Measurements from ENCODE around the gene SEC14L2. TPM values are rescaled to one million over a fixed set of nuclear protein-coding genes. Genes with fewer than 3 reads are reported as not detected.

Gene SEC14L2
- total and polyA plus RNA-seq, 4 donors: 6.5 to 110 (median 49.6) TPM

DNA sequence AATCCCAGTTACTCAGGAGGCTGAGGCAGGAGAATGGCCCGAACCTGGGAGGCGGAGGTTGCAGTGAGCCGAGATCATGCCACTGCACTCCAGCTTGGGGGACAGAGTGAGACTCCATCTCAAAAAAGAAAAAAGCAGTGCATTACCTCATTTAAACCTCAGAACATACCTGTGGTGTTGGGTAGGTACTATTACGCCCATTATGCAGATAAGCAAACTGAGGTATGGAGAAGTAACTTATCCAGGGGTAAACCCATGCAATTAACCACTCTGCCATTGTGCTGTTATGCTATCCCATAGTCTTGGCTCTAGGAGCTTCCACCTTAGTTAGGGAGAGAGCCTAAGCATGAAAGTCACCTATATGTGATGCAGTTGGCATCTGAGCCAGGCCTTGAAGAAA, 77.3 kb downstream of the SEC14L2 start:
- H3K27me3 ChIP-seq (ENCODE audit: control insufficient read depth in 4 of 4, insufficient read depth in 4 of 4, low read length in 3 of 4): no peaks in the 10 kb centered on the region

More for the DNA sequence above, 77.3 kb downstream of the SEC14L2 start:
- no peak overlapping the region for H3K27ac ChIP-seq (ENCODE audit: low read depth in 1 of 2, low read length in 2 of 2)
- no peak for TF ChIP-seq EGR1 (IDR thresholded peaks at IDR 0.05; ENCODE audit: low read depth in 2 of 2)
- TF ChIP-seq YY1 (IDR thresholded peaks at IDR 0.05): no peak
- TF ChIP-seq TAF1 (conservative IDR thresholded peaks at IDR 0.05): no peak
- no peak for TF ChIP-seq NR2F2 (IDR thresholded peaks at IDR 0.05)
- TF ChIP-seq, protein P1, sequence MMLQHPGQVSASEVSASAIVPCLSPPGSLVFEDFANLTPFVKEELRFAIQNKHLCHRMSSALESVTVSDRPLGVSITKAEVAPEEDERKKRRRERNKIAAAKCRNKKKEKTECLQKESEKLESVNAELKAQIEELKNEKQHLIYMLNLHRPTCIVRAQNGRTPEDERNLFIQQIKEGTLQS (IDR thresholded peaks at IDR 0.05): no peak
- no peak for TF ChIP-seq RXRA (IDR thresholded peaks at IDR 0.05)
- TF ChIP-seq GABPA (IDR thresholded peaks at IDR 0.05 in 1 of 2, conservative IDR thresholded peaks at IDR 0.05 in 1 of 2): no peak
- no peak for TF ChIP-seq FOXA2 (IDR thresholded peaks at IDR 0.05)
- TF ChIP-seq HNF4G (IDR thresholded peaks at IDR 0.05): no peak
- TF ChIP-seq JUND (IDR thresholded peaks at IDR 0.05): no peak
- TF ChIP-seq, protein P2, sequence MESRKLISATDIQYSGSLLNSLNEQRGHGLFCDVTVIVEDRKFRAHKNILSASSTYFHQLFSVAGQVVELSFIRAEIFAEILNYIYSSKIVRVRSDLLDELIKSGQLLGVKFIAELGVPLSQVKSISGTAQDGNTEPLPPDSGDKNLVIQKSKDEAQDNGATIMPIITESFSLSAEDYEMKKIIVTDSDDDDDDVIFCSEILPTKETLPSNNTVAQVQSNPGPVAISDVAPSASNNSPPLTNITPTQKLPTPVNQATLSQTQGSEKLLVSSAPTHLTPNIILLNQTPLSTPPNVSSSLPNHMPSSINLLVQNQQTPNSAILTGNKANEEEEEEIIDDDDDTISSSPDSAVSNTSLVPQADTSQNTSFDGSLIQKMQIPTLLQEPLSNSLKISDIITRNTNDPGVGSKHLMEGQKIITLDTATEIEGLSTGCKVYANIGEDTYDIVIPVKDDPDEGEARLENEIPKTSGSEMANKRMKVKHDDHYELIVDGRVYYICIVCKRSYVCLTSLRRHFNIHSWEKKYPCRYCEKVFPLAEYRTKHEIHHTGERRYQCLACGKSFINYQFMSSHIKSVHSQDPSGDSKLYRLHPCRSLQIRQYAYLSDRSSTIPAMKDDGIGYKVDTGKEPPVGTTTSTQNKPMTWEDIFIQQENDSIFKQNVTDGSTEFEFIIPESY (IDR thresholded peaks at IDR 0.05): no peak
- TF ChIP-seq, protein P3, sequence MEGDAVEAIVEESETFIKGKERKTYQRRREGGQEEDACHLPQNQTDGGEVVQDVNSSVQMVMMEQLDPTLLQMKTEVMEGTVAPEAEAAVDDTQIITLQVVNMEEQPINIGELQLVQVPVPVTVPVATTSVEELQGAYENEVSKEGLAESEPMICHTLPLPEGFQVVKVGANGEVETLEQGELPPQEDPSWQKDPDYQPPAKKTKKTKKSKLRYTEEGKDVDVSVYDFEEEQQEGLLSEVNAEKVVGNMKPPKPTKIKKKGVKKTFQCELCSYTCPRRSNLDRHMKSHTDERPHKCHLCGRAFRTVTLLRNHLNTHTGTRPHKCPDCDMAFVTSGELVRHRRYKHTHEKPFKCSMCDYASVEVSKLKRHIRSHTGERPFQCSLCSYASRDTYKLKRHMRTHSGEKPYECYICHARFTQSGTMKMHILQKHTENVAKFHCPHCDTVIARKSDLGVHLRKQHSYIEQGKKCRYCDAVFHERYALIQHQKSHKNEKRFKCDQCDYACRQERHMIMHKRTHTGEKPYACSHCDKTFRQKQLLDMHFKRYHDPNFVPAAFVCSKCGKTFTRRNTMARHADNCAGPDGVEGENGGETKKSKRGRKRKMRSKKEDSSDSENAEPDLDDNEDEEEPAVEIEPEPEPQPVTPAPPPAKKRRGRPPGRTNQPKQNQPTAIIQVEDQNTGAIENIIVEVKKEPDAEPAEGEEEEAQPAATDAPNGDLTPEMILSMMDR (IDR thresholded peaks at IDR 0.05; ENCODE audit: low read depth, low read length, missing input control): no peak
- TF ChIP-seq SP1 (IDR thresholded peaks at IDR 0.05): no peak
- no peak for TF ChIP-seq HNF4A (conservative IDR thresholded peaks at IDR 0.05)
- TF ChIP-seq, protein P4, sequence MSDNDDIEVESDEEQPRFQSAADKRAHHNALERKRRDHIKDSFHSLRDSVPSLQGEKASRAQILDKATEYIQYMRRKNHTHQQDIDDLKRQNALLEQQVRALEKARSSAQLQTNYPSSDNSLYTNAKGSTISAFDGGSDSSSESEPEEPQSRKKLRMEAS (IDR thresholded peaks at IDR 0.05): no peak
- TF ChIP-seq FOXA1 (IDR thresholded peaks at IDR 0.05): no peak
- TF ChIP-seq, protein P5, sequence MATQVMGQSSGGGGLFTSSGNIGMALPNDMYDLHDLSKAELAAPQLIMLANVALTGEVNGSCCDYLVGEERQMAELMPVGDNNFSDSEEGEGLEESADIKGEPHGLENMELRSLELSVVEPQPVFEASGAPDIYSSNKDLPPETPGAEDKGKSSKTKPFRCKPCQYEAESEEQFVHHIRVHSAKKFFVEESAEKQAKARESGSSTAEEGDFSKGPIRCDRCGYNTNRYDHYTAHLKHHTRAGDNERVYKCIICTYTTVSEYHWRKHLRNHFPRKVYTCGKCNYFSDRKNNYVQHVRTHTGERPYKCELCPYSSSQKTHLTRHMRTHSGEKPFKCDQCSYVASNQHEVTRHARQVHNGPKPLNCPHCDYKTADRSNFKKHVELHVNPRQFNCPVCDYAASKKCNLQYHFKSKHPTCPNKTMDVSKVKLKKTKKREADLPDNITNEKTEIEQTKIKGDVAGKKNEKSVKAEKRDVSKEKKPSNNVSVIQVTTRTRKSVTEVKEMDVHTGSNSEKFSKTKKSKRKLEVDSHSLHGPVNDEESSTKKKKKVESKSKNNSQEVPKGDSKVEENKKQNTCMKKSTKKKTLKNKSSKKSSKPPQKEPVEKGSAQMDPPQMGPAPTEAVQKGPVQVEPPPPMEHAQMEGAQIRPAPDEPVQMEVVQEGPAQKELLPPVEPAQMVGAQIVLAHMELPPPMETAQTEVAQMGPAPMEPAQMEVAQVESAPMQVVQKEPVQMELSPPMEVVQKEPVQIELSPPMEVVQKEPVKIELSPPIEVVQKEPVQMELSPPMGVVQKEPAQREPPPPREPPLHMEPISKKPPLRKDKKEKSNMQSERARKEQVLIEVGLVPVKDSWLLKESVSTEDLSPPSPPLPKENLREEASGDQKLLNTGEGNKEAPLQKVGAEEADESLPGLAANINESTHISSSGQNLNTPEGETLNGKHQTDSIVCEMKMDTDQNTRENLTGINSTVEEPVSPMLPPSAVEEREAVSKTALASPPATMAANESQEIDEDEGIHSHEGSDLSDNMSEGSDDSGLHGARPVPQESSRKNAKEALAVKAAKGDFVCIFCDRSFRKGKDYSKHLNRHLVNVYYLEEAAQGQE (IDR thresholded peaks at IDR 0.05): no peak
- TF ChIP-seq RAD21 (IDR thresholded peaks at IDR 0.05): no peak
- H3K9me3 ChIP-seq (ENCODE audit: control insufficient read depth in 4 of 4, low read length in 3 of 4): no peaks in the 10 kb centered on the region
- no peak for DNase-seq (ENCODE audit: low spot score)
- no peak overlapping the region for H3K9ac ChIP-seq (ENCODE audit: low read depth in 1 of 2, low read length in 2 of 2)
- H3K36me3 ChIP-seq (ENCODE audit: control insufficient read depth in 4 of 4, insufficient read depth in 3 of 4, low read depth in 1 of 4, low read length in 3 of 4): no peaks in the 10 kb centered on the region
- peaks cover 5 to 35% (median 23%) of the 10 kb centered on the region in 4 donors for H3K4me1 ChIP-seq (ENCODE audit: control insufficient read depth in 4 of 4, insufficient read depth in 4 of 4, low read length in 3 of 4)
- 97% methylated on average over 4 of the region's 4 CpGs for WGBS
- H3K4me3 ChIP-seq (ENCODE audit: low read depth in 1 of 3, low read length in 3 of 3): no peak overlapping the region

Small RNA genes within 50 kb of the gene (small RNA-seq; reads per million reads assigned to genes)
- gene AC004832.3 (not detected), gene RNU6-564P (not detected)

Other genes with a start within 250 kb of the SEC14L2 start
- gene LIF, start 150.3 kb upstream of the SEC14L2 start, total RNA-seq: under 1 TPM; 0.08 to 0.09 TPM
- under 1 TPM in 1 of 2 donors, not detected in 1; 0.10 TPM for gene LIF, start 150.3 kb upstream of the SEC14L2 start, polyA plus RNA-seq
- under 1 TPM; 0.25 to 0.84 TPM for gene OSM, start 130.2 kb upstream of the SEC14L2 start, total RNA-seq
- gene OSM, start 130.2 kb upstream of the SEC14L2 start, polyA plus RNA-seq: under 1 TPM in 1 of 2 donors, not detected in 1; 0.09 TPM
- 1 to 10 TPM; 1.8 to 2.5 TPM for gene CASTOR1, start 107.5 kb upstream of the SEC14L2 start, total RNA-seq
- gene CASTOR1, start 107.5 kb upstream of the SEC14L2 start, polyA plus RNA-seq: 1 to 10 TPM; 2.2 to 5.4 TPM
- 1 to 10 TPM; 3.6 to 8.2 TPM for gene TBC1D10A, start 70.1 kb upstream of the SEC14L2 start, total RNA-seq
- gene TBC1D10A, start 70.1 kb upstream of the SEC14L2 start, polyA plus RNA-seq: 1 to 10 TPM; 8.2 to 9.2 TPM
- gene SF3A1, start 40.1 kb upstream of the SEC14L2 start, total RNA-seq: 10 to 100 TPM; 19.6 to 41.6 TPM
- gene SF3A1, start 40.1 kb upstream of the SEC14L2 start, polyA plus RNA-seq: 10 to 100 TPM; 22.7 to 25.0 TPM
- gene CCDC157, start 40.0 kb upstream of the SEC14L2 start, total RNA-seq: 1 to 10 TPM; 1.3 to 1.4 TPM
- under 1 TPM; 0.53 to 0.69 TPM for gene CCDC157, start 40.0 kb upstream of the SEC14L2 start, polyA plus RNA-seq
- 1 to 10 TPM; 7.2 to 7.3 TPM for gene RNF215, start 9.6 kb upstream of the SEC14L2 start, total RNA-seq
- gene RNF215, start 9.6 kb upstream of the SEC14L2 start, polyA plus RNA-seq: 1 to 10 TPM in 1 of 2 donors, under 1 TPM in 1; 0.71 to 4.4 TPM
- gene MTFP1, start 28.8 kb downstream of the SEC14L2 start, total RNA-seq: 1 to 10 TPM; 6.8 to 9.5 TPM
- 10 to 100 TPM in 1 of 2 donors, 1 to 10 TPM in 1; 8.2 to 20.2 TPM for gene MTFP1, start 28.8 kb downstream of the SEC14L2 start, polyA plus RNA-seq
- gene SEC14L3, start 75.0 kb downstream of the SEC14L2 start, total RNA-seq: under 1 TPM in 1 of 2 donors, not detected in 1; 0.33 TPM
- under 1 TPM in 1 of 2 donors, not detected in 1; 0.32 TPM for gene SEC14L3, start 75.0 kb downstream of the SEC14L2 start, polyA plus RNA-seq
- gene SEC14L4, start 108.7 kb downstream of the SEC14L2 start, total RNA-seq: 10 to 100 TPM; 21.2 to 30.3 TPM
- gene SEC14L4, start 108.7 kb downstream of the SEC14L2 start, polyA plus RNA-seq: 10 to 100 TPM in 1 of 2 donors, 1 to 10 TPM in 1; 5.4 to 13.3 TPM
- under 1 TPM; 0.25 to 0.70 TPM for gene SEC14L6, start 149.7 kb downstream of the SEC14L2 start, total RNA-seq
- gene SEC14L6, start 149.7 kb downstream of the SEC14L2 start, polyA plus RNA-seq: under 1 TPM; 0.18 to 0.31 TPM
- 10 to 100 TPM in 1 of 2 donors, 1 to 10 TPM in 1; 1.0 to 19.4 TPM for gene GAL3ST1, start 177.6 kb downstream of the SEC14L2 start, total RNA-seq
- gene GAL3ST1, start 177.6 kb downstream of the SEC14L2 start, polyA plus RNA-seq: 1 to 10 TPM; 1.4 to 1.7 TPM
- gene PES1, start 194.9 kb downstream of the SEC14L2 start, total RNA-seq: 10 to 100 TPM; 22.0 to 22.6 TPM
- gene PES1, start 194.9 kb downstream of the SEC14L2 start, polyA plus RNA-seq: 10 to 100 TPM; 20.0 to 33.1 TPM
- 10 to 100 TPM in 1 of 2 donors, 1 to 10 TPM in 1; 6.7 to 12.4 TPM for gene TCN2, start 210.2 kb downstream of the SEC14L2 start, total RNA-seq
- 10 to 100 TPM; 13.6 to 14.1 TPM for gene TCN2, start 210.2 kb downstream of the SEC14L2 start, polyA plus RNA-seq
- 1 to 10 TPM in 1 of 2 donors, under 1 TPM in 1; 0.19 to 1.2 TPM for gene SLC35E4, start 238.8 kb downstream of the SEC14L2 start, total RNA-seq
- under 1 TPM; 0.14 to 0.42 TPM for gene SLC35E4, start 238.8 kb downstream of the SEC14L2 start, polyA plus RNA-seq